Inflammatory macrophage treated with lipopolysaccharide for 1 hour (primary cell): ENCODE measurements around the gene MRPL41.
"Not testable (repeated sequence)": the region's sequence is repeated elsewhere in the genome, so short reads cannot be mapped to it uniquely, and the experiment has no call there.

Experiments
- DNase-seq, 2 donors: peaks; one replicate each; pipeline ENCODE4 v3.0.0-alpha.2; 2020 to 2022

MRPL41 gene

DNA sequence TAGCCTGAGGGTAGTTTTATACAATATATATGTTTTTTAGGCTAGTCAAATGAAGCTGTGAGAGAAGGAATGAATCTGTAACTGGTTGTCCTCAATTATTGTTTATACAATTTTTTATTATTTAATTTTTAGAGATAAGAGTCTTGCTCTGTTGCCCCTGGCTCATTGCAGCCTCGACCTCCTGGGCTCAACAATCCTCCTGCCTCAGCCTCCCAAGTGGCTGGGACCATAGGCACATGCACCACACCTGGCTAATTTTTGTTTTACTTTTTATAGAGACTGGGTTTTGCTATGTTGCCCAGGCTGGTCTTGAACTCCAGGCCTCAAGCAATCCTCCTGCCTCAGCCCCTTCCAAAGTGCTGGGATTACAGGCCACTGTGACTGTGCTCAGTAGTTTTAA is 2.7 kb downstream of the MRPL41 start:
- no peak for DNase-seq

DNA sequence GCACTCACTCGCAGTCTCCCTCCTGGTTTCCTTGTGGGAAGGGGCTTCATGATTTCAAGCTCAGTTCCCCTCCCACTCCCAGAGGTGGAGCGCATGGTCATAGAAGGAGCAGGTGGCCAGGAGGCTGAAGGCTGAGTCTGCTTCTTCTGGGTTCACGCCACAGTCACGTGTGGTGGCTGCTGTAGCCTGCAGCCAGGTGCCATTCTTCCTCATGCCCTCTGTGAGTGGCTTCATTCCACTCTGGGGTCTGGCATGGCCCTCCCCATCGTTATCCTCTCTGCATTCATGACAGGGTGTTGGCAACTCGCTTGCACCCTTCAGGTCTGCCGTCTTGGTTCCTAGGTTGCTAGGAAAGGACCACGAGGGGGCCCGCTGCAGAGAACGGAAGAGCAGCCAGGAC is 3.5 kb downstream of the MRPL41 start:
- no peak for DNase-seq

DNA sequence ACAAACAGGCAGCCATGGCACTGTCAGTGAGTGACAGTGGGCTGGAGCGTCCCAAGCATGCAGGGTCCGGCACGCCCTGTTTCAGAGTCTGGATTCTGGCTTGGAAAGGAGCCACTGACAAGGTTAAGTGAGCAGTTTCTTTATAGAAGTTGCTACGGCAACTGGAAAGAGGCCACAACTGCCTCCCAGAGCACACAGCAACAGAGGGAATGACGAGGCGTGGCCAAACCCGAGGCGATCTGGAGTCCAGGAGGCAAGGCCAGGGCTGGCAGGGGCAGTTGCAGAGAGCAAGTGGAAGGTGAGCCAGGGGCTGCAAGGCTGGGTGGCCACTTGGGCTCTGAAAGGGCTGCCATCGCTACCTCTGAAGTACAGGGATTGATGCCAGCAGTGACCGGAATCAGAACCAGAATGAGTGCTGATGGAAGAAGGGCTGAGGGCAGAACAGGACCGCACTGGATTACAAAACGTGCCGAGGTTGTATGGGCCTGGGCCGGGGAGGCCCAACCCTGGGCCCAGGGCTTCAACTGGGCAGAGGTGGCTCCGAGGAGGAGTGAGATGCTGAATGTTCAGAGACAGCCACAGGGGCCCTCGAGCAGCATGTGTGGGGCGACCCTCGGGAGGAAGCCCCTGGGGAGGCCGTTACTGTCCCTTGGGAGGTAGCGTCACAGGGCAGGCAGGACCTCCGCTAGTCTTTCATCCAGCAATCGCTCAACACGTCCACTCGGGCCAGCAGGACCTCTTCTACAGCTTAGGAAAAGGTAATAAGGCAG is 4.6 kb downstream of the MRPL41 start:
- DNase-seq: no peak

DNA sequence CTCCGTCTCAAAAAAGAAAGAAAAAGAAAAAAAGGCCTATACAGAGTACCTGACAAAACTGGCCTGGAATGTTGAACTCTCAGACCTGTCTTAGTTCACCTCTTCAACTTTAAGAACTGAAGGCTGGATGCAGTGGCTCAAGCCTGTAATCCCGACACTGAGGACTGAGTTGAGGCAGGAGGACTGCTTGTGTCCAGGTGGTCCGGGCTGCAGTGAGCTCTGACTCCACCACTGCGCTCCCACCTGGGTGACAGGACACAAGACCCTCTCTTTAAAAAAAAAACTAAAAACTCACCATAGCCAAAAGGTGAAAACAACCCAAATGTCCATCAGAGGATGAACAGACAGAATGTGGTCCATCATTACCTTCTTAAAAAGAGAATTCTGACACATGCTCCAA is 6.4 kb downstream of the MRPL41 start:
- no peak for DNase-seq

DNA sequence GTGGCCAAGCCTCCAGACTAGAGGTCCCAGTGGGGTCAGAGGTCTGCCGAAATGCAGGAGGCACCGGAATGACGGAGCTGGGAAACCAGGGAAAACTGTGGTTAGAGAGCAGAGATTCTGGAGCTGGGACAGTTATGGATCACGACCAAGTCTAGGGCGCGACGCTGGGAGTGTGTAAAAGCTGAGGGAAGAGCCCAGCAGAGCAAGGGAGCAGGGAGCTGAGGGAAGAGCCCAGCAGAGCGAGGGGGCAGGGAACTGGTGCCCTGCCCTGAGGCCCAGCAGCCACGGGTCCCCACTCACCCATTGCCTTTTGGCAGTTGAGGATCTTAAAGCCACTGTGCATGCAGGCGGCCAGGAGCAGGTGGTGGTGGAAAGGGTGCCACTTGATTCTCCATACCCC is 12.5 kb downstream of the MRPL41 start:
- DNase-seq: no peak

DNA sequence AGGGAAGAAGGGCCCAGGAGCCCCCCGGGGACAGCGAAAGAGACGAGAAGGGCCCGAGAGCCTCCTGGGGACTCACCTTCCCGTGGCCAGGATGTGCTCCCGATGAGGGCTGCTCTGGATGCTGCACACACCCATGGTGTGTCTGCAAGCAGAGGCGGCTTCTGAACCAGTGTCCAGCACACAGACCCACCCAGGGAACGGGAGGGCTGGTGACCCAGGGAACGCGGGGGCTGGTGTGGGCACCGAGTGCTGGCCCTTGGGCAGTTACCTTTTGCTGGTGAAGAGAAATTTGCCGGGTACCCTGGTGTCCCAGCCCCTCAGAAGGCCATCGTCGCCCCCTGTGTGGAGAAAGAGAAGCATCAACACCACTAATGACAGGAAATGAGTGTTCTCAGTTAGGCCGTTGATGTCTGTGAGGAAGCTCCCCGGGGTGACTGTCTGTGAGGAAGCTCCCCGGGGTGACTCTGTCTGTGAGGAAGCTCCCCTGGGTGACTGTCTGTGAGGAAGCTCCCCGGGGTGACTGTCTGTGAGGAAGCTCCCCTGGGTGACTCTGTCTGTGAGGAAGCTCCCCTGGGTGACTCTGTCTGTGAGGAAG is 13.2 kb downstream of the MRPL41 start:
- no peak for DNase-seq

DNA sequence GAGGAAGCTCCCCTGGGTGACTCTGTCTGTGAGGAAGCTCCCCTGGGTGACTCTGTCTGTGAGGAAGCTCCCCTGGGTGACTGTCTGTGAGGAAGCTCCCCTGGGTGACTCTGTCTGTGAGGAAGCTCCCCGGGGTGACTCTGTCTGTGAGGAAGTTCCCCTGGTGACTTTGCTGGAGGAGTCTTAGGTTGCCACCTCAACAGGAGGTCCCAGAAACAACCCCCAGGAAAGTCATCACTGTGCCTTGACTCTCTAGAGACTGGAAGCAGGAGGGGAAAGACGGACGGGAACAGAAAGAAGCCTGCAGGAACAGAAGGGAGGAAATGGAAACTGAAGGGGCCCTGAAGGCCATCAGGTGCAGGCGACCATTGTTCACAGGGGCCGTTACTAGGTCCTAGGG is 16.8 kb downstream of the MRPL41 start:
- not testable (repeated sequence) for DNase-seq

DNA sequence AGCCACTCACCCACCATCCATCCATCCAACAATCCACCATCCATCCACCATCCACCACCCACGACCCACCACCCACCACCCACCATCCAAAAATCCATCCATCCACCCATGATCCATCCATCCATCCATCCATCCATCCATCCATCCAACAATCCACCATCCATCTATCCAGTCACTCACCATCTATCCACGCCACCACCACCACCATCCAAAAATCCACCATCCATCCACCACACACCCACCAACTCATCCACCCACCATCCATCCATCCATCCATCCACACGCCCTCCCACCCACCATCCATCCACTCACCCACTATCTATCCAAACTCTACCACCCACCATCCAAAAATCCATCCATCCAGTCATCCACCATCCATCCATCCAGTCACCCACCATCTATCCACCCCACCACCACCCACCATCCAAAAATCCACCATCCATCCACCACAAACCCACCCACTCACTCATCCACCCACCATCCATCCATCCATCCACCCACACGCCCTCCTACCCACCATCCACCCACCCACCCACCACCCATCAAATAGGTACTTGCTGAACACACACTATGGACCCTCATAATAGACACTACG is 18.0 kb downstream of the MRPL41 start:
- DNase-seq: no peak

DNA sequence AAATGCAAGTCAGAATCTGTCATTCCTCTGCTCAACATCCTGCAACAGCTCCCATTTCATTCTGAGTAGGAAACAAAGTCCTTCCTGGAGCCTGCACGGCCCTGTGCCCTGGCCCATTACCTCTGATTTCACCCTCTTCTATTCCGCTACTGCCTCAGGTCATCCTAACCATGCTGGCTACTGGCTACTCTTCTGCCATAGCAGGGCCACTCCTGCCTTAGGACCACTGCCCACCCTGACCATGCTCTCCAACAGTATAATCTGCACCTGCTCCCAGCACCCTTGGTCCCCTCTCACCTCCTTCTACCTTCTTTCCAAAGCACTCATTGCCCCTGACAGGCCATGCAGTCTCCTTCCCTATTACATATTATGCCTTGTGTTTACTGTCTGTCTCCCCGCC is 18.9 kb downstream of the MRPL41 start:
- no peak for DNase-seq

DNA sequence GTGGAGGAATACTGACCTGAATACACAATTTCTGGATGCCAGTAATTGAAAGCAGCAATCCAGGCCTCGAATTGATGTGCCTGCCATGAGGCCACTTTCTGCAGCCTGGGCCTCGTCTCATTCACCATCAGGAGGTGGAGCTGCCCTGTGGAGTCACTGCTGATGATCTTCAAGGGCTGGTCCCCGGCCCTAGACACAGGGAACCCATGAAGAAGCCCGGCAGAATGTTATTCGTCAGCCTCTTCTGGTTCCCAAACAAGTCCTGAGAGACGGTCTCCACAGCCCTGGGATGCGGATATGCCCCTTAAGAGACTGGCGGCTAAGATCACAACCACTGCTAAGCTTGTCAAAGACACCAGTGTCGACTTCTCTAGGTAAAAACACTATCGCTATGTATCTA is 22.5 kb downstream of the MRPL41 start:
- DNase-seq: no peak

DNA sequence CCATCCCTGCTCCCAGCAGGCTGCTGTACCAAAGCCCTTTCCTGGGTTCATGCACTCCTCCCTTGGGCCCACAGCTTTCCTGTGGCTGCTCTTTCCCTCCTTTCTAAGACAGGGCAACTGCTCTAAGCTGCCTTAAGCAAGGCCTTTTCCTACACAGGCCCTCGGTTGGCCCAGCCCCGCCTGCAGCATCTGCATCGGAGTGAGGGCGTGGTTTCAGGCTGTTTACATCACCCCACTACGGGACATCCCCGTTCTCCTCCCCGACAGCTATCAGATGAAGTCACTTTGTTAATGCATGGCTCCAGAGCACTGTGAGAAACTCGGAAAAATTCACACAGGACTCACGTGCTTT is 23.7 kb downstream of the MRPL41 start:
- peak in 1 of 2 donors; percentile 16 for DNase-seq

DNA sequence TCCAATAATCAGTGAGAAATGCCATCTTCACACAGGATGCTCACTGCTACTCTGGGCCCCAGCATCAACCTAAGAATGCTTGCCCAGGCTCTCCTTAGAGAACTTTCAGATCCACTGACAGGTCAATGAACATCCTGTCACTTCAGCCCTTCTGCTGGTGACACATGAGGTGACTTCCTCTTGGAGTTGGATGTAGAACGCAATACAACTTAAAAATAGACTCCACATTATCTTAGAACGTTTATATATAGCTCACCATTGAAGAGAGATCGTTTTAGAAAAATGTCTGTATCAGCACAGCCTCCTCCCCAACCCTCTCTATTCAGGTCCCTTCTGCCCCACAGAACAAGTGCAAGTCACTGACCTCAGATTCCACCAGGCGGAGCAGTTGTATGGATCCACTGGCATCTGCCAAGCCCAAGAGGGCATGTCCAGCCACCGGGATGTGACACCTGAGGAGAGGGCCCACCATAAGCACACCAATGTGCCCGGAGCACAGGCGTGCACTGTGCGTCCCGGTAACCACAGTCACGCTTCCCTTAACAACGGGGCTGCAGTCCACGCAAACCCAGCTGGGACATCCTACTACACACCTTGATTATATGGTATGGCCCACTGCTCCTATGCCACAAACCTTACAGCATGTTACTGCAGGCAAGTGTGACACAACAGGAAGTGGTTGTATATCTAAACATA is 24.2 kb downstream of the MRPL41 start:
- no peak for DNase-seq

DNA sequence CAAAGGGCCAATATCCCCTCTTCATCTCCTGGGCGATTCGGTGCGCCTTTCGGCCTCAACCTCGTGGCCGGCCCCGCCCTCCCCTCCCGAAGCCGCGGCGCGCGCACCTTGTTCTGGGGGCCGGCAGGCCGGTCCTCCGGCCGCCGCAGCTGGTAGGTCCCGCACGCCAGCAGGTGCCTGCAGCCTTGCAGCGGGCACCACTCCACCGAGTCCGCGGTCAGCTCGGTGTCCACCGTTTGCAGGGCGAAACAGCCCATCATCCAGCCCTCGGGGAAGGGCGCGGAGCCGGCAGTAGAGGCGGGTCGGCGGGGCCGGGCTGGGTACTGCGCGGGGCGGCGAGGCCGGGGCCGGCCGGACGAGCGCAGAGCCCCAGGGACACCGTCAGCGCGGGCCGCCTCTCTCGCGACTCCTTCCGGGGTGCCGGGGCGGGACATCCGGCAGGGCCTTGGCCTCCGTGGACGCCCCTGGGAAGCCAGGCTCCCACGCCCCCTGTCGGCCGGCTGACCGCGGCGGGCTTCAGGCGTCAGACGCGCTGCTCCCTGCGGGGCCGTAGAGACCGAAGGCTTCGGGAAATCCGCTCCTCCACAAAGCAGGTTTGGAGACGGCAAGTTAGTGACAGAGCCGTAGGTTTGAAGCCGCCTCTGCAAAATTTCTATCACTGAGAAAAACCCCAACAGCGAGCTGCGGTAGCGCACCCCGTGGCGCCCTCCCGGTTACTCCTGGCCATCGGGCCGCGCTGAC is 27.0 kb downstream of the MRPL41 start, which contains the start of gene DPH7:
Gene DPH7 (minus strand): TSS at position 408 of the 741 bp plus-strand sequence. CDS start 148 bp downstream, at position 260.
- peak; percentile 90 to 99 for DNase-seq

DNA sequence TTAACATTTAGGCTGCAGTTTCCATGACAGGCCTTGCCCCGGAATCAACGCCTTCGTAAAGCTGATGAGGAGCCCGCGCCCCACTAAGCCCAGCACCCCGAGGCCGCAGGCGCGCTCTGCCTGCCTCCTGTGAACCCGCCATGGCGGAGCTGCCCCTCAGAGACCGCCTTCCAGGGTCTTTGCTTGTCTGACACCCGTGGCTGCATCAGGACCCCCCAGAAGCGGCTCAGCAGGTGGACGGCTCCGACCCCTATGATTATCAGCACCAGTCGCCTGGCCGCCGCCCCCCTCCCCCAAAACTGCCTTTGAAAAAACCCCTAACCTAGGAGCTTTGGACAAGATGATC is 27.6 kb downstream of the MRPL41 start:
- DNase-seq: no peak

DNA sequence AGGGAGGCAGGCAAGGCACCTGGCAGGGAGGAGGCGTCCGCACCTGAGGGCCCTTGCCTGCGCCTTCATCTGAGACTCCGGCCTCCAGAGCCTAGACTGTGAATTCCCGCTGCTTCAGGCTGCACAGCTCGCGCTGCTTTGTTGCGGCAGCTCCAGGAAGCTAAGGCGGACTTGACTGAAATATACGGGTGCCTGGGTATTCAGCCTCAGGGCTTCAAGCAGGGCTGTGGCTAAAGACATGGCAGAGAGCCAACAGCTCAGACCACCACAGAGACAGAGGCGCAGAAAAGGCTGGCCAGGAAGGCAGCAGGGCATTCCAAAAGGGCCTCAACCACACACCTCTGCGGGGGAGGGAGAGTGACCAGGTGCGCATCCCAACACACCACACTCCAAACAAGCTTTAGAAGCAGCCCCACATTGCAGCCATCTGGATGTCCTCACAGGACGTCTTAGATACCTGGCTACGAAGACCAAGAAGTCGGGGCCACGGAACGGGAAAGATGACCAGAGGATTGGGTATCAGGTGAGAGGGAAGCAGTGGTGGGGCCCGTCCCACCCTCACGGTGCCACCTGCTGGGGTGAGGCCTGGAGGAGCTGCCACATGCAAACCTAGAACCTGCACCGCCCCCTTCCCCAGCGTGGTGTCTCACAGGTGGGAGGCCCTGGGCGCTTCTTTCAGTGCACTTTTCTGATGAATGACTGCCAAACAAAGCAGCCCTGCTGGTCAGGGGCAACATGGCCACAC is 28.7 kb downstream of the MRPL41 start:
- no peak for DNase-seq

DNA sequence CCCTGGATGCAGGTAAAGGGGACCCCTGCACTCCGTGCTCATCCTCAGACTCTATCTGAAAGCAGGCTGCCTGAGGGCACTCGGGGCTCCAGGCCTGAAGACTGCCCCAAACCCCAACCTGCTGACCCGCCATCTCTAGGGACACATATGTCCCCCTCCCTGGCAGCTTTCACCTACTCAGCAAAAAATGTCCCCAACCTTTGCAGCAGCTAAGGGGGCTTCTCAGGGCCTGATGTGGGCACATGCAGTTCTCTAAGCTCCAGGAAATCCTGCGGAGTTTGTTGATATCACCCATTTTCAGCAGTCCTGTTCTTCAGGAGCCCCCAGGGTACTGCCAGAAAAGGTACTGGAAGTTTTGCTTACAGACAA is 29.3 kb downstream of the MRPL41 start:
- no peak for DNase-seq

DNA sequence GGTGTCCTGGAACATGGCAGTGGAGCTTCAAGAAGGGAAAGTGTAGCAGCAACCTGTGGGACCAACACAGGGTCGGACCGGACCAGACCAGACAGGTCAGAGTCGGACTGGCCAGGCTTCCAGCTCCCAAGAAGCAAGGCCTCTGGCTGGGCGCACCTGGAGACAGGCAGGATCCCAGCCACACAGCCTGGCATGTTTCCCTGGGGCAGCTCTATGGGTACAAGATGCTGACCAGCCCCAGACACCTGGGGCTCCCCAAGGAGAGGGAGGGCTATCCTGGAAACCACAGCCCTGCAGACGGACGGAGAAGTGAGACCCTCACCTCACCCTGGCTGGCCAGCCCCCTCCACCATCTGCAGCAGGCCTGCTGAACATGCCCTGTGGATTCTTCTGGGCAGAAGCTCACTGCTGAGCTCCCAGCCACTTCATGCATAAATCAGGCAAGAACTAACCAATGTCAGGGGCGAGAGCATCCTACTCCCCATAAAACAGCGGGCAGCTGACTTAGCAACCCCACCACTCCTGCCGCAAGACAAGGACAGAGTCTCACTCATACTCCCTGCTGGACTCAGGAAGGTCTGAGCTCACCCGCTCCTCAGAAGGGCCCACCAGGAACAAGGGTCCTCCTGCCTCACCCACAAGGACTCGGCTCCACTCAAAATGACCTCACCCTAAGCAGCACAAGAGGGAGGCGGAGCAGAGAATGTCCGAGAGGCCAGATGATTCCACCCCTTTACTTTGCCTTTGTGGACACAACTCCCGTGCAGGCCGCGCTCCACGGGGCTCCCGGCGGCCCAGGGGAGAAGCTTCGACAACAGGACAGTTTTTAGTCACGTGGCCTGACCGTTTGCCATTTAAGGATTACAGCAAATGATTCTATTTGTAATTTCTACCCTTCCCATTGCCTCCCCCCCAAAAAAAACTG is 29.9 kb downstream of the MRPL41 start:
- DNase-seq: no peak

DNA sequence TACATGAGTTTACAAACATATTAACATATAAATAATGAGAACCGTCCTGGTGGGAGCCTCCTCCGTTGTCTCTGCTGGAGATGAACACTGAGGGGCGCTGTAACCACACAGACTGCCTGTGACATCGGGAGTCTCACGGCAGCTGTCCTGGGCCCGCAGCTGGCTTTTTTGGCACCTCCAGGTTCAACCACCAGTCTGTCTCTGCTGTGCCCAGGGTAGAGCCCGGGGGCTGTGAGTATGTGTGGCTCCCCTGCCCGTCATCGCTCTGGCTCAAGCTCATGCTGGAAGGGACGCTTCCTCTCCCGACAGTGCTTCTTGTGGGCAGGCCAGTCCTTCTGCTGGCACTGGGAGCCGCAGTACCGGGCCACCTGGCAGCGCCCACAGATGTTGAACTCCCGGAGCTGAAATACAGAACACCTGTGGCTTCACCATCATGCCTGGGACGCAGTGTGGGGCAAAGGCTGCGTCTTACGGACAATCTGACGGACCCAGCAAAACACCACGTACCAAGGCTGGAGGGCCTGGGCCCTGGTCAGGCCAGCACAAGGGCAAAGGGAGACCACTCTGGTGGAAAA is 30.7 kb downstream of the MRPL41 start:
- DNase-seq: peak in 1 of 2 donors; percentile 56

DNA sequence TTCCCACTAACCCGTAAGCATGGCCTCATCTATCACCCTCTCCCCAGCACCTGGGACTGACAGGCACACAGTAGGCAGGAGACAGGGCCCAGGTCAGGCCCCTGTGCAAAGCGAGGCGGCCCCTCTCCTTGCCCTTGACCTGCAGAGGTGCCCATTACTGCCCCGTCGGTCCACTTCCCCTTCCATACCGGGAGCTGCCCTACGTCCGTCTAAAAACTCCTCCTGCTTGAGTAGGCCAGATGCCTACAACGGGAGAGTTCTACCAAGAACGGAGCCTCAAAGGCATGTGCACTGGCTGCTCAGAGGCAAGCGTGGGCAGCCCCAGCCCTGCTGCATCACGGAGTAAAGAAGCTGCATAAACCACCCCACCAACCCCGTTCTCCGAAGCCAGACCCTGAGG is 31.7 kb downstream of the MRPL41 start:
- no peak for DNase-seq

DNA sequence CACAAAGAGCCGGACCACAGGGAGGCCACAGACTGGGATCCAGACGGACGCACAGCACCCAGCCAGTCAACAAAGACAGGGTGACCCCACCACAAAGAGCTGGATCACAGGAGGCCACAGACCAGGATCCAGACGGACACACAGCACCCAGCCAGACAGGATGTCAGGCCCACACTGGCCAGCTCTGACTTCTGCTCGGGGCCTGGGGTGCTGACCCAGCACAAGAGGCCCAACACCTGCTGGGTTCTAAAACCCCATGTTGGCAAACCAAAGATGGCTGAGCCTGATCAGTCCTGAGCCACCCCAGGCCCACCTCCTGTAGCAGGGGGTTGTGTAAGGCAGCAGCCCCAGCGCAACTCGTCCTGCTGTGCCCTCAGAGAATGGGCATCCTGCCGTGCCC is 32.3 kb downstream of the MRPL41 start:
- no peak for DNase-seq

DNA sequence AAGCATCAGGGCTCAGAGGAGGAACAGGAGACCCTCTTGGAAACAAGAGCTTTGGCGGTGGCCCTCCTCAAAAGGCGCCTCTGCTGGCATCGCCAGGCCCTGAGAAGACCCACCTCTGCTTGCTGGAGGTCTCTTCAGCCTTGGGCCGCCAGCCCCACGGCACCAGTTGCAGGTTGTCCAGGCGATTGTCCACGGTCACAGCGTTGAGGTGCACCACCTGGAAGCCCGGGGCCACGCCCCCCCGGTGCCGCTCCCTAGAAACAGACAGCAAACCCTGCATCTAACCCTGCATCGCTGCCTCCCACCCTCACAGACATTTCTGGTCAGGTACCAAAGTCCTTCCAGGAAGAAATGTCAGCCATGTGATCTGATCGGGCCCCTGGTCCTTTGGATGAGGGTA is 35.2 kb downstream of the MRPL41 start:
- no peak for DNase-seq
